ENCODE data around the gene HPSE2. TPM values are rescaled to one million over a fixed set of nuclear protein-coding genes. Genes with fewer than 3 reads are reported as not detected.

Gene HPSE2
- polyA plus RNA-seq, 2 of the 4 experiments (the other 2 are of a cell fraction) = not detected

DNA sequence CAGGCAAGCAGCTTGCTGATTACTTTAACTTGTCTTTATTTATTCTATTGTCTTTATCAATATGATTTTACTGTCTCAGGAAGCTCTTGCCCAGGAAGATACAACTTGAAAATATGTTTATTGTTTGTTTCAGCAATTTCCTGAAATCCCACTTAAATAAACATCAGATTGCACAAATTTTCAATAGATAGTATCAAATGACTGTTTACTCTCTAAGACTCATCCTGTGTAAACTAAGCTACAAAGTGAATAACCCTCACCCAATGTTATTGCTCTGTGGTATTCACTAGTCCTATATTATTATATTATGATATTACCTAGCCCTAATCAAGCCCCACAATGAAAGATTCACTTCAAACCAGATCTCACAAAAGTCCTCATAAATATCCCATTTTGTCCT, 658.5 kb downstream of the HPSE2 start:
- FAIRE-seq (no peak), DNase-seq (ENCODE audit: low read depth in 1 of 2, low spot score in 1 of 2) (no peak), ATAC-seq (peak in 1 of 2 experiments; percentile 43; a peak in 1 of 6 replicates)
- Histone ChIP-seq H3K9me3 (no peaks in the 10 kb centered on the region), H3K27ac (no peak overlapping the region), H3K4me3 (no peak overlapping the region), H3K4me1 (peaks cover 4% of the 10 kb centered on the region; the same call in 1 of the 3 replicates), H3K4me2 (no peak overlapping the region)
- POLR2A ChIA-PET = no interaction called here
- TF ChIP-seq TP53 (CRISPR knock-in tag; IDR thresholded peaks at IDR 0.05) = no peak
- TF ChIP-seq HEYL (CRISPR knock-in tag; IDR thresholded peaks at IDR 0.05) = no peak
- TF ChIP-seq FOSL2 (IDR thresholded peaks at IDR 0.05) = no peak
- TF ChIP-seq FOSL2 (CRISPR knock-in tag; IDR thresholded peaks at IDR 0.05) = 0 out of 2 replicates have a peak, but pooled peaks have one; percentile 31
- peak; percentile 62 for TF ChIP-seq GATA3 (IDR thresholded peaks at IDR 0.05; ENCODE audit: borderline replicate concordance)
- TF ChIP-seq BHLHE40 (IDR thresholded peaks at IDR 0.05; ENCODE audit: low read depth, low read length) = no peak
- peak; percentile 18 to 23; a peak in 1 of 4 replicates for TF ChIP-seq CEBPB (IDR thresholded peaks at IDR 0.05)
- peak; percentile 40; the same call in 1 of the 2 replicates for TF ChIP-seq JUNB (IDR thresholded peaks at IDR 0.05)
- CTCF ChIA-PET = interaction anchor here (1.2 kb wide), 1 partner anchor 105 kb away, joined by 3 read pairs; no protein-coding TSS in a partner anchor

DNA sequence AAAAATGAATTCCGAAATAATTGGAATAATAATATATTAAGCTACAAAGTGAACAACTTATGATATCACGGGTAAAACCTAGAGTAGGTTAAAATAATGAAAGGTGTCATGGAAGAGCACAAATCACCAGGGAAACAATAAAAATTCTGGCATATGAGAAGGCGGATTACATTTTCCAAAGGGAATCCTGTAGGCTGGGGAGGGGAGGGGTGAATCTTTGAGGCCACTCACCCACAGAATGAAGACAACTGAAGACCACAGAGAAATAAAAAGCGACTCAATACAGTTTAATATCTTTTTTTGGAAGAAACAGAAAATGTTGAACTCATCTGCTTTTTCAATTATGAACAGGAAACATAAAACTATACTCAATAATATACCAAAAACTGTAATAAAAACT, 659.6 kb downstream of the HPSE2 start:
- no peak for DNase-seq (ENCODE audit: low read depth in 1 of 2, low spot score in 1 of 2)
- peaks cover 4% of the 10 kb centered on the region; the same call in 1 of the 3 replicates for H3K4me1 ChIP-seq
- no peak overlapping the region for H3K4me3 ChIP-seq
- POLR2A ChIA-PET = no interaction called here
- no peak for ATAC-seq
- 22% methylated on average over 4 of the region's 4 CpGs for WGBS (ENCODE audit: missing lambda C conversion rate)
- TF ChIP-seq RFX5 (IDR thresholded peaks at IDR 0.05) (no peak), CEBPB (IDR thresholded peaks at IDR 0.05) (no peak), CHD4 (IDR thresholded peaks at IDR 0.05; ENCODE audit: borderline replicate concordance) (no peak), EP300 (IDR thresholded peaks at IDR 0.05) (no peak), HOXB13 (CRISPR knock-in tag; IDR thresholded peaks at IDR 0.05; ENCODE audit: low read depth) (no peak), HOXA7 (CRISPR knock-in tag; IDR thresholded peaks at IDR 0.05) (no peak), HEYL (CRISPR knock-in tag; IDR thresholded peaks at IDR 0.05) (no peak), EHMT2 (IDR thresholded peaks at IDR 0.05; ENCODE audit: low read depth) (no peak), MYC (IDR thresholded peaks at IDR 0.05; ENCODE audit: borderline replicate concordance, low read length) (no peak), RNF2 (IDR thresholded peaks at IDR 0.05; ENCODE audit: borderline replicate concordance, low read depth) (no peak), MAFK (IDR thresholded peaks at IDR 0.05; ENCODE audit: partially characterized antibody) (no peak), FOSL2 (IDR thresholded peaks at IDR 0.05) (no peak), FOSL2 (CRISPR knock-in tag; IDR thresholded peaks at IDR 0.05) (no peak), HDAC2 (IDR thresholded peaks at IDR 0.05) (no peak)
- TF ChIP-seq, protein P1, sequence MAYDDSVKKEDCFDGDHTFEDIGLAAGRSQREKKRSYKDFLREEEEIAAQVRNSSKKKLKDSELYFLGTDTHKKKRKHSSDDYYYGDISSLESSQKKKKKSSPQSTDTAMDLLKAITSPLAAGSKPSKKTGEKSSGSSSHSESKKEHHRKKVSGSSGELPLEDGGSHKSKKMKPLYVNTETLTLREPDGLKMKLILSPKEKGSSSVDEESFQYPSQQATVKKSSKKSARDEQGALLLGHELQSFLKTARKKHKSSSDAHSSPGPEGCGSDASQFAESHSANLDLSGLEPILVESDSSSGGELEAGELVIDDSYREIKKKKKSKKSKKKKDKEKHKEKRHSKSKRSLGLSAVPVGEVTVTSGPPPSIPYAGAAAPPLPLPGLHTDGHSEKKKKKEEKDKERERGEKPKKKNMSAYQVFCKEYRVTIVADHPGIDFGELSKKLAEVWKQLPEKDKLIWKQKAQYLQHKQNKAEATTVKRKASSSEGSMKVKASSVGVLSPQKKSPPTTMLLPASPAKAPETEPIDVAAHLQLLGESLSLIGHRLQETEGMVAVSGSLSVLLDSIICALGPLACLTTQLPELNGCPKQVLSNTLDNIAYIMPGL (CRISPR knock-in tag; IDR thresholded peaks at IDR 0.05; ENCODE audit: borderline replicate concordance) = no peak
- TF ChIP-seq, protein P2, sequence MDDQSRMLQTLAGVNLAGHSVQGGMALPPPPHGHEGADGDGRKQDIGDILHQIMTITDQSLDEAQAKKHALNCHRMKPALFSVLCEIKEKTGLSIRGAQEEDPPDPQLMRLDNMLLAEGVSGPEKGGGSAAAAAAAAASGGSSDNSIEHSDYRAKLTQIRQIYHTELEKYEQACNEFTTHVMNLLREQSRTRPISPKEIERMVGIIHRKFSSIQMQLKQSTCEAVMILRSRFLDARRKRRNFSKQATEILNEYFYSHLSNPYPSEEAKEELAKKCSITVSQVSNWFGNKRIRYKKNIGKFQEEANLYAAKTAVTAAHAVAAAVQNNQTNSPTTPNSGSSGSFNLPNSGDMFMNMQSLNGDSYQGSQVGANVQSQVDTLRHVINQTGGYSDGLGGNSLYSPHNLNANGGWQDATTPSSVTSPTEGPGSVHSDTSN (IDR thresholded peaks at IDR 0.05) = no peak
- TF ChIP-seq, protein P3, sequence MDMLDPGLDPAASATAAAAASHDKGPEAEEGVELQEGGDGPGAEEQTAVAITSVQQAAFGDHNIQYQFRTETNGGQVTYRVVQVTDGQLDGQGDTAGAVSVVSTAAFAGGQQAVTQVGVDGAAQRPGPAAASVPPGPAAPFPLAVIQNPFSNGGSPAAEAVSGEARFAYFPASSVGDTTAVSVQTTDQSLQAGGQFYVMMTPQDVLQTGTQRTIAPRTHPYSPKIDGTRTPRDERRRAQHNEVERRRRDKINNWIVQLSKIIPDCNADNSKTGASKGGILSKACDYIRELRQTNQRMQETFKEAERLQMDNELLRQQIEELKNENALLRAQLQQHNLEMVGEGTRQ (IDR thresholded peaks at IDR 0.05) = no peak
- TF ChIP-seq, protein P4, sequence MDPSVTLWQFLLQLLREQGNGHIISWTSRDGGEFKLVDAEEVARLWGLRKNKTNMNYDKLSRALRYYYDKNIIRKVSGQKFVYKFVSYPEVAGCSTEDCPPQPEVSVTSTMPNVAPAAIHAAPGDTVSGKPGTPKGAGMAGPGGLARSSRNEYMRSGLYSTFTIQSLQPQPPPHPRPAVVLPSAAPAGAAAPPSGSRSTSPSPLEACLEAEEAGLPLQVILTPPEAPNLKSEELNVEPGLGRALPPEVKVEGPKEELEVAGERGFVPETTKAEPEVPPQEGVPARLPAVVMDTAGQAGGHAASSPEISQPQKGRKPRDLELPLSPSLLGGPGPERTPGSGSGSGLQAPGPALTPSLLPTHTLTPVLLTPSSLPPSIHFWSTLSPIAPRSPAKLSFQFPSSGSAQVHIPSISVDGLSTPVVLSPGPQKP (IDR thresholded peaks at IDR 0.05; ENCODE audit: low read depth, low read length) = no peak
- no peak overlapping the region for H3K27ac ChIP-seq
- H3K9me3 ChIP-seq = no peaks in the 10 kb centered on the region
- FAIRE-seq = no peak
- no peak overlapping the region for H3K4me2 ChIP-seq
- CTCF ChIA-PET = interaction anchor here (1.2 kb wide), 1 partner anchor 109 kb away, joined by 3 read pairs; no protein-coding TSS in a partner anchor

Data from A549 (cell line).